K562 (cell line): ENCODE data around the gene EDEM2. TPM values are rescaled to one million over a fixed set of nuclear protein-coding genes. Genes with fewer than 3 reads are reported as not detected.
A peak's percentile ranks its signal among the peaks of the same experiment; 100 is the strongest.

ENCODE experiments used
- C11orf30 ChIP-seq: fragments of 450-650 bp; IDR thresholded peaks from 2 replicates; pipeline ENCODE4 v1.6.1; 2016; ENCODE audit warnings: low read depth, mild to moderate bottlenecking
- GABPA ChIP-seq: fragments of 200-800 bp; sonication (Bioruptor generic); conservative IDR thresholded peaks from 2 replicates; pipeline ENCODE4 v1.6.1; 2016; ENCODE audit warnings: low read depth, missing genetic modification characterization, missing compliant biosample characterization
- HDAC6 ChIP-seq: IDR thresholded peaks from 2 replicates; pipeline ENCODE4 v1.6.1; 2012; ENCODE audit warnings: low read depth, mild to moderate bottlenecking, control low read depth, inconsistent platforms, low read length, moderate library complexity
- POU5F1 ChIP-seq: fragments of 150-350 bp; IDR thresholded peaks from 2 replicates; pipeline ENCODE4 v1.6.1; 2014; ENCODE audit warnings: borderline replicate concordance, low read length, low read depth, mild to moderate bottlenecking; ENCODE audit not compliant: partially characterized antibody
- RBBP5 ChIP-seq: fragments of 200-600 bp; sonication (generic); IDR thresholded peaks from 2 replicates; pipeline ENCODE4 v1.6.1; 2012; ENCODE audit warnings: borderline replicate concordance, mild to moderate bottlenecking, low read length, control low read depth, inconsistent platforms; ENCODE audit not compliant: insufficient read depth, poor library complexity, severe bottlenecking
- RBFOX2 ChIP-seq: fragments of 200-400 bp; formaldehyde crosslinking; IDR thresholded peaks from 2 replicates; pipeline ENCODE4 v1.6.1; 2017; ENCODE audit warnings: low read depth, mild to moderate bottlenecking, low read length, moderate library complexity
- SMARCA4 ChIP-seq: fragments of 450-650 bp; IDR thresholded peaks from 2 replicates; pipeline ENCODE4 v1.6.1; 2016
- ZNF23 ChIP-seq: fragments of 250-450 bp; sonication (Bioruptor Pico); IDR thresholded peaks from 2 replicates; pipeline ENCODE4 v1.4.0; 2020; ENCODE audit warnings: mild to moderate bottlenecking
- ZNF316 ChIP-seq: fragments of 450-650 bp; IDR thresholded peaks from 2 replicates; pipeline ENCODE4 v1.6.1; 2016
- polyA plus RNA-seq, 8 experiments: library from polyadenylated mRNA; depleted of rRNA in 4 of 8; stranded (reverse) in 5 of 8; unstranded in 3 of 8; fragments of >200 nt; fragmentation: Nextera tagmentation in 2 of 8; fragmentation: Illumina TruSeq in 1 of 8; extraction: Ambion mirVana in 2 of 8; extraction: Trizol in 1 of 8; gene quantifications; 2 replicates each; pipeline versions ENCODE4 v1.2.1 to v1.2.3, GENCODE V29; 2011 to 2014; ENCODE audit warnings: inconsistent platforms in 1 of 8, missing spikeins in 1 of 8
- total RNA-seq, 7 experiments: library from RNA; depleted of rRNA in 6 of 7; stranded (reverse); fragments of >200 nt in 6 of 7; fragmentation: Illumina TruSeq in 2 of 7; extraction: Trizol in 2 of 7; gene quantifications; 2 replicates each; pipeline versions ENCODE4 v1.2.1 to v1.2.3, GENCODE V29; 2011 to 2021; ENCODE audit warnings: low replicate concordance in 1 of 7
- TF ChIP-seq, protein P1 (sequence below): fragments of 450-650 bp; formaldehyde crosslinking; IDR thresholded peaks from 2 replicates; pipeline ENCODE4 v1.4.0; 2020; ENCODE audit warnings: mild to moderate bottlenecking, moderate library complexity
- TF ChIP-seq, protein P2 (sequence below): sonication (generic); formaldehyde crosslinking; IDR thresholded peaks from 2 replicates; pipeline ENCODE4 v1.8.0; 2022; ENCODE audit warnings: mild to moderate bottlenecking, missing genetic modification reagents
- TF ChIP-seq, protein P3 (sequence below): fragments of 250-450 bp; sonication (Bioruptor Pico); IDR thresholded peaks from 2 replicates; pipeline ENCODE4 v1.4.0; 2020
- TF ChIP-seq, protein P4 (sequence below): sonication (generic); formaldehyde crosslinking; IDR thresholded peaks from 2 replicates; pipeline ENCODE4 v1.8.0; 2022; ENCODE audit warnings: mild to moderate bottlenecking, missing genetic modification reagents

Gene EDEM2
- total and polyA plus RNA-seq, 9 of the 15 experiments (the other 6 are each of a cell fraction or from before 2014, with no cell fraction given) = 6.9 to 11.0 (median 9.7) TPM

DNA sequence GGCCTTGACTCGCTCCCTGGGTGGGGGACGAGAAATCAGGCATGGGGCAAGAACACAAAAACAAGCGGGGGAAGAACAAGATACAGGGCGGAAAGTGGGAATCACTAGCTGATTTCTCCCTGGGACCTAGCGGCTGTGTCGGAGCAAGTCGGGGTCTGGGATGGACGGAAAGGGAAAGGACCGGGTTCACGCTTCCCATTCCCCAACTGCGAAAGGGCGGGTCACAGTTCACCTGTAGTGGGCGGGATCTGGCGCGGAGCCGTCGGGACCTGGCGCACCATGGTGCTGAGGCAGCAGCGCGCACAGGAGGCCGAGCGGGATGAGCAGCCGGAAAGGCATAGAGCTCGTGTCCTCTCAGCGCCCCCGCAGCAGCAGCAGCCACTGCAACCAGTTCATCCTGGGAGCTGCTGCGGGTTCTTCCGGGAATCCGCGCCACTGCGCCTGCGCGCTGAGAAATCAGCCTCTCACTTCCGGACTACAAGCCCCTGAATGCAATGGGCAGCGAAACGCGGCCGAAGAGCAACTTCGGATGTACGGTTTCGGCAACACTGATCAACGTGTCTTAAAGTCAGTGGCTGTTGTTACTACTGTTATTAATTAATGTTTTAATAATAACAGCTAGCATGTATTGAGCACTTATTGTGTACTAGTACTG, at the start of gene EDEM2 (continued):
- TF ChIP-seq RBFOX2 = peak; percentile 89
- TF ChIP-seq, protein P1, sequence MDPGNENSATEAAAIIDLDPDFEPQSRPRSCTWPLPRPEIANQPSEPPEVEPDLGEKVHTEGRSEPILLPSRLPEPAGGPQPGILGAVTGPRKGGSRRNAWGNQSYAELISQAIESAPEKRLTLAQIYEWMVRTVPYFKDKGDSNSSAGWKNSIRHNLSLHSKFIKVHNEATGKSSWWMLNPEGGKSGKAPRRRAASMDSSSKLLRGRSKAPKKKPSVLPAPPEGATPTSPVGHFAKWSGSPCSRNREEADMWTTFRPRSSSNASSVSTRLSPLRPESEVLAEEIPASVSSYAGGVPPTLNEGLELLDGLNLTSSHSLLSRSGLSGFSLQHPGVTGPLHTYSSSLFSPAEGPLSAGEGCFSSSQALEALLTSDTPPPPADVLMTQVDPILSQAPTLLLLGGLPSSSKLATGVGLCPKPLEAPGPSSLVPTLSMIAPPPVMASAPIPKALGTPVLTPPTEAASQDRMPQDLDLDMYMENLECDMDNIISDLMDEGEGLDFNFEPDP (CRISPR knock-in tag) = no peak
- TF ChIP-seq ZNF316 = peak; percentile 41; the same call in 1 of the 2 replicates
- TF ChIP-seq GABPA (tag) = peak; percentile 75
- TF ChIP-seq, protein P2, sequence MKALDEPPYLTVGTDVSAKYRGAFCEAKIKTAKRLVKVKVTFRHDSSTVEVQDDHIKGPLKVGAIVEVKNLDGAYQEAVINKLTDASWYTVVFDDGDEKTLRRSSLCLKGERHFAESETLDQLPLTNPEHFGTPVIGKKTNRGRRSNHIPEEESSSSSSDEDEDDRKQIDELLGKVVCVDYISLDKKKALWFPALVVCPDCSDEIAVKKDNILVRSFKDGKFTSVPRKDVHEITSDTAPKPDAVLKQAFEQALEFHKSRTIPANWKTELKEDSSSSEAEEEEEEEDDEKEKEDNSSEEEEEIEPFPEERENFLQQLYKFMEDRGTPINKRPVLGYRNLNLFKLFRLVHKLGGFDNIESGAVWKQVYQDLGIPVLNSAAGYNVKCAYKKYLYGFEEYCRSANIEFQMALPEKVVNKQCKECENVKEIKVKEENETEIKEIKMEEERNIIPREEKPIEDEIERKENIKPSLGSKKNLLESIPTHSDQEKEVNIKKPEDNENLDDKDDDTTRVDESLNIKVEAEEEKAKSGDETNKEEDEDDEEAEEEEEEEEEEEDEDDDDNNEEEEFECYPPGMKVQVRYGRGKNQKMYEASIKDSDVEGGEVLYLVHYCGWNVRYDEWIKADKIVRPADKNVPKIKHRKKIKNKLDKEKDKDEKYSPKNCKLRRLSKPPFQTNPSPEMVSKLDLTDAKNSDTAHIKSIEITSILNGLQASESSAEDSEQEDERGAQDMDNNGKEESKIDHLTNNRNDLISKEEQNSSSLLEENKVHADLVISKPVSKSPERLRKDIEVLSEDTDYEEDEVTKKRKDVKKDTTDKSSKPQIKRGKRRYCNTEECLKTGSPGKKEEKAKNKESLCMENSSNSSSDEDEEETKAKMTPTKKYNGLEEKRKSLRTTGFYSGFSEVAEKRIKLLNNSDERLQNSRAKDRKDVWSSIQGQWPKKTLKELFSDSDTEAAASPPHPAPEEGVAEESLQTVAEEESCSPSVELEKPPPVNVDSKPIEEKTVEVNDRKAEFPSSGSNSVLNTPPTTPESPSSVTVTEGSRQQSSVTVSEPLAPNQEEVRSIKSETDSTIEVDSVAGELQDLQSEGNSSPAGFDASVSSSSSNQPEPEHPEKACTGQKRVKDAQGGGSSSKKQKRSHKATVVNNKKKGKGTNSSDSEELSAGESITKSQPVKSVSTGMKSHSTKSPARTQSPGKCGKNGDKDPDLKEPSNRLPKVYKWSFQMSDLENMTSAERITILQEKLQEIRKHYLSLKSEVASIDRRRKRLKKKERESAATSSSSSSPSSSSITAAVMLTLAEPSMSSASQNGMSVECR (CRISPR knock-in tag) = peak; percentile 39; the same call in 1 of the 2 replicates
- TF ChIP-seq C11orf30 = peak; percentile 45; the same call in 1 of the 2 replicates
- no peak for TF ChIP-seq ZNF23 (CRISPR knock-in tag)
- peak; percentile 95 for TF ChIP-seq POU5F1
- TF ChIP-seq SMARCA4 = 0 out of 2 replicates have a peak, but pooled peaks have one; percentile 16
- TF ChIP-seq, protein P3, sequence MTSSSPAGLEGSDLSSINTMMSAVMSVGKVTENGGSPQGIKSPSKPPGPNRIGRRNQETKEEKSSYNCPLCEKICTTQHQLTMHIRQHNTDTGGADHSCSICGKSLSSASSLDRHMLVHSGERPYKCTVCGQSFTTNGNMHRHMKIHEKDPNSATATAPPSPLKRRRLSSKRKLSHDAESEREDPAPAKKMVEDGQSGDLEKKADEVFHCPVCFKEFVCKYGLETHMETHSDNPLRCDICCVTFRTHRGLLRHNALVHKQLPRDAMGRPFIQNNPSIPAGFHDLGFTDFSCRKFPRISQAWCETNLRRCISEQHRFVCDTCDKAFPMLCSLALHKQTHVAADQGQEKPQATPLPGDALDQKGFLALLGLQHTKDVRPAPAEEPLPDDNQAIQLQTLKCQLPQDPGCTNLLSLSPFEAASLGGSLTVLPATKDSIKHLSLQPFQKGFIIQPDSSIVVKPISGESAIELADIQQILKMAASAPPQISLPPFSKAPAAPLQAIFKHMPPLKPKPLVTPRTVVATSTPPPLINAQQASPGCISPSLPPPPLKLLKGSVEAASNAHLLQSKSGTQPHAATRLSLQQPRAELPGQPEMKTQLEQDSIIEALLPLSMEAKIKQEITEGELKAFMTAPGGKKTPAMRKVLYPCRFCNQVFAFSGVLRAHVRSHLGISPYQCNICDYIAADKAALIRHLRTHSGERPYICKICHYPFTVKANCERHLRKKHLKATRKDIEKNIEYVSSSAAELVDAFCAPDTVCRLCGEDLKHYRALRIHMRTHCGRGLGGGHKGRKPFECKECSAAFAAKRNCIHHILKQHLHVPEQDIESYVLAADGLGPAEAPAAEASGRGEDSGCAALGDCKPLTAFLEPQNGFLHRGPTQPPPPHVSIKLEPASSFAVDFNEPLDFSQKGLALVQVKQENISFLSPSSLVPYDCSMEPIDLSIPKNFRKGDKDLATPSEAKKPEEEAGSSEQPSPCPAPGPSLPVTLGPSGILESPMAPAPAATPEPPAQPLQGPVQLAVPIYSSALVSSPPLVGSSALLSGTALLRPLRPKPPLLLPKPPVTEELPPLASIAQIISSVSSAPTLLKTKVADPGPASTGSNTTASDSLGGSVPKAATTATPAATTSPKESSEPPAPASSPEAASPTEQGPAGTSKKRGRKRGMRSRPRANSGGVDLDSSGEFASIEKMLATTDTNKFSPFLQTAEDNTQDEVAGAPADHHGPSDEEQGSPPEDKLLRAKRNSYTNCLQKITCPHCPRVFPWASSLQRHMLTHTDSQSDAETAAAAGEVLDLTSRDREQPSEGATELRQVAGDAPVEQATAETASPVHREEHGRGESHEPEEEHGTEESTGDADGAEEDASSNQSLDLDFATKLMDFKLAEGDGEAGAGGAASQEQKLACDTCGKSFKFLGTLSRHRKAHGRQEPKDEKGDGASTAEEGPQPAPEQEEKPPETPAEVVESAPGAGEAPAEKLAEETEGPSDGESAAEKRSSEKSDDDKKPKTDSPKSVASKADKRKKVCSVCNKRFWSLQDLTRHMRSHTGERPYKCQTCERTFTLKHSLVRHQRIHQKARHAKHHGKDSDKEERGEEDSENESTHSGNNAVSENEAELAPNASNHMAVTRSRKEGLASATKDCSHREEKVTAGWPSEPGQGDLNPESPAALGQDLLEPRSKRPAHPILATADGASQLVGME (CRISPR knock-in tag) = peak; percentile 93
- TF ChIP-seq, protein P4, sequence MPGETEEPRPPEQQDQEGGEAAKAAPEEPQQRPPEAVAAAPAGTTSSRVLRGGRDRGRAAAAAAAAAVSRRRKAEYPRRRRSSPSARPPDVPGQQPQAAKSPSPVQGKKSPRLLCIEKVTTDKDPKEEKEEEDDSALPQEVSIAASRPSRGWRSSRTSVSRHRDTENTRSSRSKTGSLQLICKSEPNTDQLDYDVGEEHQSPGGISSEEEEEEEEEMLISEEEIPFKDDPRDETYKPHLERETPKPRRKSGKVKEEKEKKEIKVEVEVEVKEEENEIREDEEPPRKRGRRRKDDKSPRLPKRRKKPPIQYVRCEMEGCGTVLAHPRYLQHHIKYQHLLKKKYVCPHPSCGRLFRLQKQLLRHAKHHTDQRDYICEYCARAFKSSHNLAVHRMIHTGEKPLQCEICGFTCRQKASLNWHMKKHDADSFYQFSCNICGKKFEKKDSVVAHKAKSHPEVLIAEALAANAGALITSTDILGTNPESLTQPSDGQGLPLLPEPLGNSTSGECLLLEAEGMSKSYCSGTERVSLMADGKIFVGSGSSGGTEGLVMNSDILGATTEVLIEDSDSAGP (CRISPR knock-in tag) = 0 out of 2 replicates have a peak, but pooled peaks have one; percentile 23
- TF ChIP-seq HDAC6 = no peak
- peak; percentile 86 for TF ChIP-seq RBBP5
